Measurements from ENCODE around the gene CDH13.

CDH13 gene

DNA sequence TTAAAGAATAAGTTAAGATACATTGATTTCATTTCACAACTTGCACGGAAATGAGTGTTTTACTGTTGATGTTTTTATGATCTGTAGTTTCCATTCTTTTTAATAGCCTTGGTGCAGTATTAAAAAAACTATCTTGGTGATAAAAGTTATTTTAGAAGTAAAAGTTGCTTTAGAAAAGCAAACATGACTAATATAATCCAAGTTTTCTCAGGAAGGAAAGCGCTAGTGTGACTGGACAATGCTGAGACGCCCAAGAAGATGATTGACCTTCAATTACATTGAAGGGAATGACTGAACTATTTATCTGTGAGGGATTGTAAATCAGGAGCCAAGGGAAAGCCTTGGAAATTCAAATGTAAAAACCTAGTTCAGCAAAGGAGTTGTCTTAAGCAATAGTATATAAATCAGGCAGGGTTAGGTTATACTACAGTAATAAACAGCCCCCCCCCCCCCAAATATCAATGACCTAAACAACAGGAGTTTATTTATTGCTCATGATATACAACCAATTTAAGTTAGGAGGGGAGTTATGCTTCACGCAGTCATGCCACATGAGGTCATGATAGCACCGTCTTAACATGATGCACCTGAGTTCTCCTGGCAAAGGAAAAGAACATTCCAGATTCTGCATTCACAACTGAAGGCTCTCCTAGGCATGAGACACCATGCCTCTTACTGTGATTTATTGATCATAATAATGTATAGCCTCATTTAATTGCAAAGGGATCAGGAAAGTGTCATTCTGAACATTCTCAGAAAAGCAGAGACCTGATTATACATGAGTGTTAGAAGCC lies 443.8 kb downstream of the CDH13 start:
- DNase-seq: no peak

- no peak for DNase-seq
These were observed 449.2 kb downstream of the CDH13 start for GRCh38 chr16:83075956-83076355.

GRCh38 chr16:83083361-83083760 lies 456.6 kb downstream of the CDH13 start:
- DNase-seq: no peak

DNA sequence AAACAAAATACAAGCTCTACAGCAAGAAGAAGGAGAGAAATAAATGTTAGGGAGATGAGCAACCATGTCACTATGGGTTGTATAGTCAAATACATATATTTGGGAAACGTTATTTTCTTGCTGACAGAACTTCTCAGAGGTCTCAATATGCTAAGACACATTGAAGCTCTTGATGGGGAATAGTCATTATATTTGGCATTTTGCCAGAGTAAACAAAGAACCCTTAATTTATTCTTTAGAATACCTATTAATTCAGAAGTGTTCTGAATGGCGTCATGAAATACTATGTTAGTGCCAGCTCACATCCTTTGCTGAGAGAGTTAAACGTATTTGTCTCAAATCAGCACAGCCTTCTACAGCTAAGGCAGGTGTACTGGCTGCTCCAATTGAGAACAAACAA lies 458.9 kb downstream of the CDH13 start:
- no peak for DNase-seq

DNA sequence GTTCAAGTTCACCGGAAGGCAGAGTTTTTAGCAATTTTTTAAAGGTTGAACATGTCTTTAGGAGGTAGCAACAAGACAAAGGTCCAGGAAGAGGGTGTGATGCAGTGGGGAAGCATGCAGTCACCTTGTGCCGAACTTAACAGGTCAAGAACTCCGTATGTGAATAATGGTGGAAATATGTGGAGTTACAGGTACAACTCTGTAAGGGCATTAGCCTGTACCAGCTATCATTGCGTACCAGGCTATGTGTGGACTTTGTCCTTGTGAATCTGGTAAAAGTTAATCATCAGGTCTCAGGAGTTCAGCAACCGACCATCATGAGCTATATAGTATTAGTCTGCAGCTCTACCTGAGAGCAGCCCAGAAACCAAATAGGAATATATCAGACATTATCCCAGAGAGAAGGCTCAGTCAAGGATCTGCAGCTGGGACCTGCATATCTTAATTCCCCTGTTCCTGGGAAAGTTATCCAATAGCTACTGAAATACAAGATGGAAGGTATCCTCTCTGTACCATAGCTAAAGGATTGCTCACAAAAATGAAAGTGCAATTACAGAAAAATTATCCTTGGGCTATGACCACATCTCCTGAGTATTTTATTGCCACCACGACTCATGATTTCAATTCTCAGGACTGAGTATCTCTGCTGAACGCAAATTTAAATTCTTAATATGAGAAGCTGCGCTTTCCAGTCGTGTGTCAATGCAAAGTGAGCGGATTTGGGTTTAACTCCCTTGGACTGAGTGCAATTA lies 469.3 kb downstream of the CDH13 start:
- no peak for DNase-seq

DNA sequence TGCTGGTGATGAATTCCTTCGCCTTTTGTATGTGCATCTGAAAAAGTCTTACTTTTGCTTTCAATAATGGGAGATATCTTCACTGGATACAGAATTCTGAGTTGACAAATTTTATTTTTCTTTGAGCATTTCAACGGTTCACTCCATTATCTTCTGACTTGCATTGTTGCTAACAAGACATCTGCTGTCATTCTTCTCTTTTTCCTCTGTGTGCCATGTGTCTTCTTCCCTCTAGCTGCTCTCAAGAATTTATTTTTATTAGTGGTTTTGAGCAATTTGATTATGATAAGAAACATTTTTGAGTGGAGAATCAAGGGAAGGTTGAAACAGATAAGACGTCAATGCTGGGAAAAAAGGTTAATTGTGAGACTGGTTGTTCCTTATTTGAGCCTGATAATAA lies 471.8 kb downstream of the CDH13 start:
- no peak for DNase-seq

- DNase-seq: no peak
These were observed 473.9 kb downstream of the CDH13 start for GRCh38 chr16:83100679-83101078.

GRCh38 chr16:83102336-83102735 lies 475.6 kb downstream of the CDH13 start:
- no peak for DNase-seq

GRCh38 chr16:83105279-83106077 lies 478.7 kb downstream of the CDH13 start:
- DNase-seq: no peak

- DNase-seq: no peak
These were observed 482.8 kb downstream of the CDH13 start for GRCh38 chr16:83109490-83110125.

GRCh38 chr16:83110269-83110668 lies 483.5 kb downstream of the CDH13 start:
- no peak for DNase-seq

- no peak for DNase-seq
These were observed 486.5 kb downstream of the CDH13 start for GRCh38 chr16:83113317-83113716.

DNA sequence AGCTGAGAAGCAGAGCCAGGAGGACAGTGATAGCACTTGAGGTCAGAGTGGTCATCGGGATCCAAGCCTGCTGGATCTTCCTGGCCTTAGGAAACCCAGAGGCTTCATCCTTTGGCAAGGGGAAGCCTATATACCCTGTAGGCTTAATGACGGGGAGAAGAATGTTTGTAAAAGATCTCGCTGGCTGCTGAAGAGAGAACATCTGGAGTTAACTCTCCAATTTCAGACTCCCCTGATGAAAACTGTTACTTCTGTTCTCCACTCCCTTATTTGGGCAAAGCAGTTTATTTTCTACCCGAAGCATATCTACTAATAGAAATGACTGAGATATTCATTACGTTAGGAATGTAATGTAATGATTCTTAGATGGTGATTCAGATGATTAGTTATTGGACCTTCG lies 487.0 kb downstream of the CDH13 start:
- DNase-seq: no peak

DNA sequence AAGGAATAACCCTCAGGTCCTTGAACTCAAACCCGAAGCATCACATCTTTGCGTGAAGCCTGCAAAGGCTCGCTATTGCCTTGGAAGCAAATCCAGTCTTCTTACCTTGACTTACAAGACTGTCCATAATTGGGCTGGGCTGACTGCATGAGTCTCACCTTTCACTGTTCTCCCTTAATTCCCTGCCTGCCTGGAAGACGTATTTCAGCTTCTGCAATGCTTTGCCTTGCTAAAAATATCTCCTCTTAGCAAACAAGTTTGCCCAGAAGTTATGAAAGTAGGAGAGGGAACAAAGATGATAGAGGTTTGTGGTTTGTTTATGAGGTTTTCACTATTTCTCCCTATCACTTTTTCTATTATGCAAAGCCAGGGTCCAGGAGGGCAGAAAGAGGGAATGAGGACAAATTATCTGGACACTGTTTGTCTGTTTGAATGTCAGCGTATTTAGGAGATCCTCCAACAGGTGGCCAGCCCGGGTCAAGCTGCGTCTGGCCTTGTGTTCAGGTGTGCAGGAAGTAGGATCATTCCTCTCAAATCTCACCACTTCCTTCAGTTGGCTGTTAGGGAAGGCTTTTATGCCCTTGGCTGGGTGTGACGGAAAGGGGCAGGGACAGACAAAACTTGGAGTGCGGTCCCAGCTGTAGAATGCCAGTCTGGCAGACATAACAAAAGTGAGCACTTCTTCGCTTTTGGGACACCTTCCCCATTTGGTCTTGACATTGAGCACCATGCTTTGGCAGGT lies 488.9 kb downstream of the CDH13 start:
- no peak for DNase-seq

DNA sequence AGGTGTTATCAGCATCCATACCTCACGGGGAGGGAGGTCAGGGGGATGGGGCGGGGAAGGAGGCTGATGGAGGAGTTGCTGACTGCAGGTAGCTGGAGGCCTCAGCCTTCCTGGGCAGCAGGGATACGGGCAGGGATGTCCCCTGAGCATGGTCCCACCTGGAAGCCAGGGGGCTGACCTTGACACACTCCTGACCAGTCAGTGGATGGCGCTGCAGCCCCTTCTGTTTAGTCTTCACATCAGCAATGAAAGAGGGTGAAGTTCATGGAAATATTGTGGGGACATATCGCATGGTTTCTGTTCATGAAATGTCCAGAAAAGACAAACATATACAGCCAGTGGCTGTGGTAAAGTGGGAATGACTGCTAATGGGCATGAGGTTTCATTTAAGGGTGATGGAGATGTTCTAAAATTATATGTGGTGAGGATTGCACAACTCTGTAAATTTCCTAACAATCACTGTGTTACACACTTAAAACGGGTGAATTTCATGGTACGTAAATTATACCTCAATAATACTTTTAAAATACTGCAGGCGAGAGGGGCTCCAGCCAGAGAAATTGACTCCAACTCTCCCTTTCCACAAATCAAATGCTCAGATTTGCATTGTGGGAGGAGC lies 489.6 kb downstream of the CDH13 start:
- DNase-seq: no peak

GRCh38 chr16:83117810-83118209 lies 491.0 kb downstream of the CDH13 start:
- DNase-seq: no peak

GRCh38 chr16:83118365-83118764 lies 491.6 kb downstream of the CDH13 start:
- no peak for DNase-seq

- no peak for DNase-seq
These were observed 499.3 kb downstream of the CDH13 start for GRCh38 chr16:83125999-83126568.

DNA sequence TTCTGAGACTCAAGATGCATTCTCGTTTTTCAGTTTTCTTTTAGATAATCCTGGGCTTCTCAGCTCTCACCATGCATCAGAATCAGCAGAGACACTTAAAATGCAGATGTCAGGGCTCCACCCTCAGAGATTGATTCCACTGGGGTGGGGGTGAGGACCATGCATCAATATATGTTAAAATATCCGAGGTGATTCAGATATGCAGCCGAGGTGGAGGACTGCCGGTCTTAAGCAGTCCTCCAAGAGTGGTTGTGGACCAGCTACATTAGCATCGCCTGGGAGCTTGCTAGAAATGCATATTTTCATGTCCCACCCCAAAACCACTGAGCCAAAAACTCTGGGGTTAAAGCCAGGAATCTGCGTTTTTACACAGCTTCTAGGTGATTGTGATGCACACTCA lies 501.3 kb downstream of the CDH13 start:
- no peak for DNase-seq

- no peak for DNase-seq
These were observed 503.3 kb downstream of the CDH13 start for GRCh38 chr16:83130039-83130438.

- no peak for DNase-seq
These were observed 507.9 kb downstream of the CDH13 start for GRCh38 chr16:83134638-83135037.

GRCh38 chr16:83136419-83136818 lies 509.6 kb downstream of the CDH13 start:
- DNase-seq: no peak
